ENCODE data around the gene NFYB. TPM values are rescaled to one million over a fixed set of nuclear protein-coding genes. Genes with fewer than 3 reads are reported as not detected.
"Not testable (repeated sequence)": the region's sequence is repeated elsewhere in the genome, so short reads cannot be mapped to it uniquely, and the experiment has no call there.

The NFYB gene
- 10 to 100 TPM; 32.2 to 48.2 (median 46.2) TPM for polyA plus RNA-seq (ENCODE audit: insufficient read length in 10 of 10)
- long read RNA-seq, donor 1, transcript NFYB-201 (8 exons, 3,512 nt): major isoform, 6 of 9 reads
- long read RNA-seq, donor 1, partial matches to known transcripts: 0 of 9 reads
- long read RNA-seq, donor 1, other reads (novel, unspliced or antisense): 0 of 9 reads
- long read RNA-seq, donor 2, transcript NFYB-201 (8 exons, 3,512 nt): major isoform, 5 of 6 reads
- long read RNA-seq, donor 2, partial matches to known transcripts: 0 of 6 reads
- long read RNA-seq, donor 2, other reads (novel, unspliced or antisense): 0 of 6 reads
- long read RNA-seq, donor 3: 0 reads
- long read RNA-seq, donor 4, partial matches to known transcripts: 0 of 8 reads
- long read RNA-seq, donor 4, other reads (novel, unspliced or antisense): 0 of 8 reads
- long read RNA-seq, donor 5, transcript NFYB-201 (8 exons, 3,512 nt): major isoform, 11 of 14 reads
- long read RNA-seq, donor 5, partial matches to known transcripts: 0 of 14 reads
- long read RNA-seq, donor 5, other reads (novel, unspliced or antisense): 0 of 14 reads
- long read RNA-seq, donor 6, transcript NFYB-201 (8 exons, 3,512 nt): major isoform, 7 of 10 reads
- long read RNA-seq, donor 6, partial matches to known transcripts: 0 of 10 reads
- long read RNA-seq, donor 6, other reads (novel, unspliced or antisense): 0 of 10 reads
- long read RNA-seq, donor 7, partial matches to known transcripts: 0 of 3 reads
- long read RNA-seq, donor 7, other reads (novel, unspliced or antisense): 0 of 3 reads
- long read RNA-seq, donor 8, partial matches to known transcripts: 0 of 5 reads
- long read RNA-seq, donor 8, other reads (novel, unspliced or antisense): 0 of 5 reads
- long read RNA-seq, donor 9, partial matches to known transcripts: 0 of 1 reads
- long read RNA-seq, donor 9, other reads (novel, unspliced or antisense): 0 of 1 reads

GRCh38 chr12:104137902-104138796 is at the start of gene NFYB:
Gene NFYB, minus strand, starts transcription at chr12:104138210. Its CDS starts 2,757 bp downstream, at chr12:104135453.
- peak; percentile 97 to 98 (median 98) for DNase-seq

GRCh38 chr12:104187446-104188155 is 49.6 kb upstream of the NFYB start:
- no peak for DNase-seq

GRCh38 chr12:104183443-104183842 is 45.4 kb upstream of the NFYB start:
- no peak for DNase-seq

GRCh38 chr12:104182621-104183378 is 44.8 kb upstream of the NFYB start:
- no peak for DNase-seq

- DNase-seq: peak; percentile 7 to 51 (median 26)
Observed at GRCh38 chr12:104182144-104182543, 44.1 kb upstream of the NFYB start.

- peak in 2 of 3 donors; percentile 7 to 23 for DNase-seq
Observed at GRCh38 chr12:104181313-104181712, 43.3 kb upstream of the NFYB start.

GRCh38 chr12:104180374-104180773 is 42.4 kb upstream of the NFYB start:
- no peak for DNase-seq

GRCh38 chr12:104177663-104178501 is 39.9 kb upstream of the NFYB start:
- peak; percentile 10 to 85 (median 27) for DNase-seq

GRCh38 chr12:104177336-104177662 is 39.3 kb upstream of the NFYB start:
- DNase-seq: no peak

GRCh38 chr12:104175726-104176247 is 37.8 kb upstream of the NFYB start:
- DNase-seq: no peak

GRCh38 chr12:104173804-104174203 is 35.8 kb upstream of the NFYB start:
- not testable (repeated sequence) for DNase-seq

GRCh38 chr12:104172570-104172947 is 34.5 kb upstream of the NFYB start:
- no peak for DNase-seq

GRCh38 chr12:104171785-104172569 is 34.0 kb upstream of the NFYB start:
- DNase-seq: no peak

- no peak for DNase-seq
Observed at GRCh38 chr12:104168596-104168995, 30.6 kb upstream of the NFYB start.

GRCh38 chr12:104167519-104168458 is 29.8 kb upstream of the NFYB start:
- no peak for DNase-seq

GRCh38 chr12:104166465-104166864 is 28.5 kb upstream of the NFYB start:
- no peak for DNase-seq

GRCh38 chr12:104165801-104166200 is 27.8 kb upstream of the NFYB start:
- no peak for DNase-seq

All from muscle of back (tissue), 13 donors.